GM19025 (cell line): ENCODE data around the gene KANSL1.

Experiments used
- ATAC-seq: cut with Tn5 transposase; IDR thresholded peaks from one replicate; pipeline ENCODE4 v1.9.1; 2021; ENCODE audit warnings: mild to moderate bottlenecking, low read depth, moderate library complexity; ENCODE audit not compliant: unreplicated experiment

KANSL1 gene

GRCh38 chr17:46141645-46142044, 51.6 kb downstream of the KANSL1 start:
- ATAC-seq = no peak

DNA sequence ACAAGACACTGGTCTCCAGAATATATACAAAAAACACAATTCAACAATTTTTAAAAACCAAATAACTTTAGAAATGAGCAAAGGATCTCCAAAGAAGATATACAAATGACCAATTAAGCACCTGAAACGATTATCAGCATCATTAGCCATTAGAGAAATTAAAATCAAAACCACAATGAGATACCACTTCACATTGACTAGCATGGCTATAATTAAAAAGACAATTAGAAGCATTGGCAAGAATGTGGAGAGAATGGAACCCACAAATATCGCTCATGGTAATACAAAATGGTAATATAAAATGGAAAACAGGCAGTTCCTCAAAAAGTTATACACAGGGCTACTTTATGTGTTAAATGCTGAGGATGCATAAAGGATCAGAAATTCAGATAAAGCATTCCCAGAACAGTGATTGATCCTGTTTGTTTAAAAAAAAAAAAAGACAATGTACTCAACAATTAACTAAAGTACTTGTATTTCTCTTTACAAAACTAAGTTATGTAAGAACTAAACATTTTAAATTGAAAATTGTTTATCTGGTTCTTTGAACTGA, 52.5 kb downstream of the KANSL1 start:
- ATAC-seq = no peak

GRCh38 chr17:46139432-46140210, 53.6 kb downstream of the KANSL1 start:
- ATAC-seq = no peak

- no peak for ATAC-seq
Measured at GRCh38 chr17:46138473-46138872, 54.8 kb downstream of the KANSL1 start.

- ATAC-seq = no peak
Measured at GRCh38 chr17:46136820-46137219, 56.4 kb downstream of the KANSL1 start.

GRCh38 chr17:46135879-46136563, 57.2 kb downstream of the KANSL1 start:
- no peak for ATAC-seq

- ATAC-seq = no peak
Measured at GRCh38 chr17:46135126-46135812, 58.0 kb downstream of the KANSL1 start.

DNA sequence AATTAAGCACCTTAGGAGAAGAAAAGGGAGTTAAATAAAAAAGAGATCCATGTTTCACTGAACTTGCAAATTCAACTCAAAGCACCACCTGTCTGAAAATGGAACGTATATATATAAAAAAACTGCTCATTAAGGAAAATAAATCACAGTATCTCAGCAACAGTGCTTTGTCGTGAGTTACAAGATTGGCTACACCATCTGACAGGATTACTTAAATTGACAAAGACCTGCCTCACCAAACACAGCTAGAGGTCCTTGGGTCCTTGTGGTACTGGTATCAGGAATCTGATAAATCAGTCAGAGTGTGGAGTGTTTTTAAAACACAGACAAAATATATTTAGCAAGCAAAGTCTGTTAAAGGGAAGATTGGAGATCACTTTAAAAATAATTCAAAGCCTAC, 63.9 kb downstream of the KANSL1 start:
- ATAC-seq = no peak

DNA sequence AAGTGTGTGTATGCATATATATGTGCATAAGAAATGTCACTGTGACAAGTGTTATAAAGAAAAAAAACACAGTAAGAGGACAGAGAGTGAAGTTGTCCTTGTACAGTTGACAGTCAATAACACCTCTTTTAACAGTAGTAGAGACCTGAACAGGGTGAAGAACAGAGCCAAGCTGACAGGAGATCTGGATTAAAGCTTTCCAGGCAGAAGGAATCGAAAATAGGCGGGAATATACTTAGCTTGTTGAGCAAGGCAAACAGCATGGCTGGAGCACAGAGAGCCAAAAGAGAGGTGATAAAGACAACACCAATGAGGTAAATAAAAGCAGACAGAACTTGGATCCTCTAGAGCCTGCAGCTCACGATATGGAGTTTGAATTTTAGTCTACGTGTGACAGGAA, 64.8 kb downstream of the KANSL1 start:
- no peak for ATAC-seq

DNA sequence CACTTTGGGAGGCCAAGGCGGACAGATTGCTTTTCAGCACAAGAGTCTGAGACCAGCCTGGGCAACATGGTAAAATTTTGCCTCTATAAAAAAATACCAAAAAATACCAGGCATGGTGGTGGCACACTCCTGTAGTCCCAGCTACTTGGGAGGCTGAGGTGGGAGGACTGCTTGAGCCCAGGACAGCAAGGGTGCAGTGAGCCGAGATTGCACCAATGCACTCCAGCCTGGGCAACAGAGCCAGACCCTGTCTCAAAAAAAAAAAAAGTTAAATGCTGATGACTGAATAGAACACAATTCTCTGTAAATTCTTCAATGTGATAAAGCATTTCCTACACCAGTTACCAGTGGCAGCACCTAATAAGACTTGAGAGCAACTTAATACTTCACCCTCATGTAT, 65.7 kb downstream of the KANSL1 start:
- ATAC-seq = no peak

DNA sequence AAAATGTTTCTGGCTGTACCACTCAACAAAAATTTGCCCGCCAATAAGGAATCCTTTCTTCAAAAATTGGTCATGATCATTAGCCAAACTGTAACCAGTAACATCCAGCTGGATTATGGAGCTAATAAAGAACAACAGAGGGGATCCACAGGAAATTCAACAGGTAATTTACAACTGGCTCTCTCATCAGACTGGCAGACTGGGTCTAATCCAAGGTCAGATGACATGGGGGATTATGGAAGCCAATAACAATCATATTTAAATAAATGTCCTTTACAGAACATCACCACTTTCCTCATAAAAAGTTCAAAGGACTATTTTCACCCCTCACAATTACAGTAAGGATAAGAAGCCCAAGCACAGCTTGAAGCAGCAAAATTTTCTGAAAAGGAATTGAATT, 66.4 kb downstream of the KANSL1 start:
- no peak for ATAC-seq

DNA sequence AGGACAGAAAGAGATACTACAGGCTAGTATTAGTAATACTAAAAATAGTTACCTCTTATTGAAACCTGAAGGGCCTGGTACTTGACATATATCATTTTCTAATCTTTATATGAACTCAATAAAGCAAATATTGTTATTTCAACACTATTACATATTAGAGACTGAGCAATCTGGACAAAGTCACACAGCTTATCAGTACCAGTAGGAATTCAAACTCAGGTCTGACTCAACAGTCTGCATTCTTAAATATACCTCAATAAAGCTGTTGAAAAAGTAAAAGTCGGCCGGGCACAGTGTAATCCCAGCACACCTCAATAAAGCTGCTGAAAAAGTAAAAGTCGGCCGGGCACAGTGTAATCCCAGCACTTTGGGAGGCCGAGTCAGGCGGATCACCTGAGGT, 67.4 kb downstream of the KANSL1 start:
- no peak for ATAC-seq

DNA sequence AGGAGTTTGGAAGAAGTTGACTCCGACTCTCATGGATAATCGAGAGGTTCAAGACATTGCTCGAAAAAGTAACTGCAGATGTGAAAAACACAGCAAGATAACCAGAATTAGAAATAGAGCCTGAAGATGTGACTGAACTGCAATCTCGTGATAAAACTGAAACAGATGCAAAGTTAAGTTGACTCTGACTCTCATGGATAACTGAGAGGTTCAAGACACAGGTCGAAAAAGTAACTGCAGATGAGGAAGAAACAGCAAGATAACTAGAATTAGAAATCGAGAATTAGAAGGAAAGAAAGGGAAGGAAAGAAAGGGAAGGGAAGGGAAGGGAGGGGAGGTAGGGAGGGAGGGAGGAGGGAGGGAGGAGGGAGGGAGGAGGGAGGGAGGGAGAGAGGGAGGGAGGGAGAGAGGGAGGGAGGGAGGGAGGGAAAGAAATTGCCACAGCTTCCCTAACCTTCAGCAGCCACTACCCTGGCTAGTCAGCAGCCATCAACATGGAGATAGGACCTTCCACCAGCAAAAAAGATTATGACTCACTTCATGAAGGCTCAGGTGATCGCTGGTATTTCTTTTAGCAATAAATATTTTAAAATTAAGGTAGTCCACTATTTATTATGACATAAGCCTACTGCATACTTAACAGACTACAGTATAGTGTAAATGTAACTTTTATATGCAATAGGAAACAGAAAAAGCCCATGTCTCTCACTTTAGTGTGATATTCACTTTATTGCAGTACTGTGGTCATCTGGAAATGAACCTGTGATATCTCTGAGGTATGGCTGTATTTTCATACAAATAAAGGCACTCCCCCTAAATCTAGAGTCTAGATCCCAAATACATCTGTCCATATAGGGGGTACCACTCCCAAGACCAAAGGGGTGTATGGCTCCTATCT, 68.3 kb downstream of the KANSL1 start:
- ATAC-seq = no peak

DNA sequence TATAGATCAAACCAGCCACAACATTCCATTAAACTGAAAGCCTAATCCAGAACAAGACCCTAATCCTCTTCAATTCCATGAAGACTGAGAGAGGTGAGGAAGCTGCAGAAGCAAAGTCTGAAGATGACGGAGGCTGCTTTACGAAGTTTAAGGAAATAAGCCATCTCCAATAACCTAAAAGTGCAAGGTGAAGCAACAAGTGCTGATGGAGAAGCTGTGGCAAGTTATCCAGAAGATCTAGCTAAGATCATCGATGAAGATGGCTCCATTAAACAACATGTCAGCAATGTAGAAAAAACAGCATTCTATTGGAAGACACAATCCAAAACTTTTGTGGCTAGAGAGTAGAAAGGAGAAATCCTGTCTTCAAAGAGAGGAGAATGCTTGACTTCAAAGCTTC, 69.6 kb downstream of the KANSL1 start:
- ATAC-seq = no peak

DNA sequence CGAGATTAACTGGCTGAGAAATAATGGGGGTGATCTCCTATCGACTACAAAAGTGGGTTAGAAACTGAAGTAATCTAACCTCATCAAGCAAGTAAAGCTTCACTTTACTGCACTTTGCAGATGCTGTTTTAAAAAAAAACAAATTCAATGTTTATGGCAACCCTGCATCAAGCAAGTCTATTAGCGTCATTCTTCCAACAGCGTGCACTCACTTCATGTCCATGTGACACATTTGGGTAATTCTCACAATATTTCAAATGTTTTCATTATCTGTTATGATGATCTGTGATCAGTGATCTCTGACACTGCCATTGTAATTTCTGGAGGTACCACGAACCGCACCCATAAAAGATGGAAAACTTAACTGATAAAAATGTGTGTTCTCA, 70.8 kb downstream of the KANSL1 start:
- no peak for ATAC-seq

DNA sequence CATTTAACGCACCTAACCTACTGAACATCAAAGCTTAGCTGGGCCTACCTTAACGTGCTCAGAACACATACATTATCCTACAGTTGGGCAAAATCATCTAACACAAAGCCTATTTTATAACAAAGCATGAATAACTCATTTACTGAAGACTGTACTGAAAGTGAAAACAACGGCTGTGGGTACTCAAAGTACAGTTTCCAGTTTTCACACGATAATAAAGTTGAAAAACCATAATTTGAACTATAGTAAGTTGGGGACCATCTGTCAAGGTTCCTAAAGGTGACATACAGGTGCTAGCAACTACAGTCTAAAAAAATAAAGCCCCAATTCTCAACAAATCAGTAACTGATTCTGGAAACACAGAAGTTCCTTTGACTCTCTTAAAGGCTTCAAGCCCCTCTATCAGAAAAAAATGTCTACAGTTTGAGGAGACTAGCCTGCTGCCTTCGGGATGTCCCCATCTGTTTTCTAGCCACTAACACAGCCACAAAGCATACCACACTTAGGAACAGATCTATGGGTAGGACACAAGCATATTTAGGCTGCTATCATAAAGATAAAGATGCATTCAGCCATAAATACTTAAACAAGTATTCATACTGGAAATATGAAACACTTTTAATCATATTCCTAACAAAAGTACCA, 71.3 kb downstream of the KANSL1 start:
- ATAC-seq = peak; percentile 63

DNA sequence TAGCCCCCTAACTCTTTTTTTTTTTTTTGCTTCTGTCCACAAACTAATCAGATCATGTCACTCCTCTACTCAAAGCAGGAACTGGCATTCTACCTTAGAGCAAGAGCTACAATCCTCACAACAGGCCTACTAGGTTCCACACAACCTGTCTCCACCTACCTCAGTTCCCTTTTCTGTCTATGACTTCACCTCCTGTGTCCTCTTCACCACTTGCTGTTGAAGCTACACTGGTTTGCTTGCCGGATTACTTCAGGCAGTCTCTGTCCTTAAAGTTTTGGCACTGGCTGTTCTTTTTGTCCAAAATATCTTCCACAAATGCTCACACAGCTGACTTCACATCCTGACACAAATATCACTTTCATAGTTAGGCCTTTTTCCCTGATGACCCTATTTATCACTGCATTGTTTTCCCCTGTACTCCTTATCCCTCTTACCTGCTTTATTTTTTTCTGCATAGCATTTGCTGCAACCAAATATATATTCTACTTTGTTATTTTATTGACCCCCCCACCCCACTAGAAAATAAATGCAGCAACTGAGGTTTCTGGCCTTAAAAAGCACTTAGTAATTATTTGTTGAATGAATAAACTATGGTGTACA, 72.0 kb downstream of the KANSL1 start:
- ATAC-seq = no peak

DNA sequence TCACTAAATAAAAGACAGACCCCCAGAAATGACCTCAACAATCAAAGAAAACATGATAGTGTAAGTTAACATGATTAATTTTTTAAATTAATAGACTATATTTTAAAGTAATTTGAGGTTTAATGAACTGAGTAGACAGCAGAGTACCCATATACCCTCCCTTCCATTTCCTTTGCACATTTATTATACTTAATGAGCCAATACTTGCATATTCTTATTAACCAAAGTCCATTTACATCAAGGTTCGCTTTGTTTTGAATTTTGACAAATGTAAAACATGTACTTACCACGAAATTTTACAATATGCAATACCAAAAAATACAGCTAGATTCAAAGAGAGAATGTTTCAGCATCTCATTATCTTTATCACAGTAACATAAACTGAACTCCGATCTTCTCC, 72.7 kb downstream of the KANSL1 start:
- no peak for ATAC-seq

DNA sequence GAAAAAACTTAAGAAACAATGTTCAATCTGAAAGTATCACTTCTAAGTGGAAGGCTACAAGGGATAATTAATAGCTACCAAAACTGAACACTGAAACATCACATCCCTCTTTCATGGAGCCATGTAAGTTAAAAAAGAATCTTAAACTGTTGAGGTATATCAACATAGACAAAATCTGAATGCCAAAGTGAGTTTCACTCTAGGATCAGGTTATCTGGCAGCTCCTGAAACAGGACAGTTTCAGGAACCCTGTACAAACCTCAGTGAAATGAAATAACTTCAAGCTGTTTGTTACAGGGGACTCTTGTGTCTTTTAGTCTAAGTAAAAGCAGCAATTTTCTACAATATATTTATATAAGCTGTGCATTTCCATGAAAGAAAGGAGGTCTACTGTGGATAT, 73.2 kb downstream of the KANSL1 start:
- ATAC-seq = no peak
